ENCODE results near the gene EPS15. TPM values are rescaled to one million over a fixed set of nuclear protein-coding genes. Genes with fewer than 3 reads are reported as not detected.

The EPS15 gene
- total RNA-seq, 1 donor from 2014 or later, result 120 TPM

DNA sequence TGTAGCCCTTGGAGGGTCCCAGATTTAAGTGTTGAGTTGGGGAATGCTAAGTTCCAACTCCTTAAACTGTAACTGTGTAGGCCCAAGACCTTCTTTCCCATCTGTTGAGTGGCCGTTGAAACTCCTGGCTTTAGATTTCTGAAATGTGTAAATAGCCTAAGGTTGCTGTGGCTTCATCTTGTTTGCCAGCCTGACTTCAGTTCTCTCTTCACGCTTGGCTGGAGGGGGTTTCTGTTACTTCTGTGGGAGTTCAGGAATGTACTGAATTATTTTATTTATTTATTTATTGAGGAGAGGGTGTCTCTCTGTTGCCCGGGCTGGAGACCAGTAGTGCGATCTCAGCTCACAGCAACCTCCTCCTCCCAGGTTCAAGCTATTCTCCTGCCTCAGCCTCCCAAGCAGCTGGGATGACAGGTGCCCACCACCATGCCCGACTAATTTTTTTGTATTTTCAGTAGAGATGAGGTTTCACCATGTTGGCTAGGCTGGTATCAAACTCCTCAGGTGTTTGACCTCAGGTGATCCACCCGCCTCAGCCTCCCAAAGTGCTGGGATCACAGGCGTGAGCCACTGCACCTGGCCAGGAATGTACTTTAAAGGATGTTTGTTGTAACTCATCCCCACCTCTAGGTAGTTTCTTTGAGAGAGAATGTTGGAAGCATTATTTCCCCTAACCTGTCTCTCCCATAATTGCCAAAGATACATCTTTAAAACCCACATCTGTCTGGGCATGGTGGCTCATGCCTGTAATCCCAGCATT, 194.6 kb downstream of the EPS15 start:
- no peak for DNase-seq (ENCODE audit: low spot score)
- Mint-ChIP-seq H3K4me1 (ENCODE audit: unreplicated experiment) (no peaks in the 10 kb centered on the region), H3K36me3 (ENCODE audit: low read depth, unreplicated experiment) (no peaks in the 10 kb centered on the region), H3K27ac (ENCODE audit: unreplicated experiment) (no peak overlapping the region), H3K9me3 (ENCODE audit: unreplicated experiment) (no peaks in the 10 kb centered on the region), H3K4me3 (ENCODE audit: unreplicated experiment) (no peak overlapping the region), H3K27me3 (ENCODE audit: unreplicated experiment) (peaks cover 4% of the 10 kb centered on the region)
- TF ChIP-seq, protein P1, sequence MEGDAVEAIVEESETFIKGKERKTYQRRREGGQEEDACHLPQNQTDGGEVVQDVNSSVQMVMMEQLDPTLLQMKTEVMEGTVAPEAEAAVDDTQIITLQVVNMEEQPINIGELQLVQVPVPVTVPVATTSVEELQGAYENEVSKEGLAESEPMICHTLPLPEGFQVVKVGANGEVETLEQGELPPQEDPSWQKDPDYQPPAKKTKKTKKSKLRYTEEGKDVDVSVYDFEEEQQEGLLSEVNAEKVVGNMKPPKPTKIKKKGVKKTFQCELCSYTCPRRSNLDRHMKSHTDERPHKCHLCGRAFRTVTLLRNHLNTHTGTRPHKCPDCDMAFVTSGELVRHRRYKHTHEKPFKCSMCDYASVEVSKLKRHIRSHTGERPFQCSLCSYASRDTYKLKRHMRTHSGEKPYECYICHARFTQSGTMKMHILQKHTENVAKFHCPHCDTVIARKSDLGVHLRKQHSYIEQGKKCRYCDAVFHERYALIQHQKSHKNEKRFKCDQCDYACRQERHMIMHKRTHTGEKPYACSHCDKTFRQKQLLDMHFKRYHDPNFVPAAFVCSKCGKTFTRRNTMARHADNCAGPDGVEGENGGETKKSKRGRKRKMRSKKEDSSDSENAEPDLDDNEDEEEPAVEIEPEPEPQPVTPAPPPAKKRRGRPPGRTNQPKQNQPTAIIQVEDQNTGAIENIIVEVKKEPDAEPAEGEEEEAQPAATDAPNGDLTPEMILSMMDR (IDR thresholded peaks at IDR 0.05; ENCODE audit: unreplicated experiment), result no peak

DNA sequence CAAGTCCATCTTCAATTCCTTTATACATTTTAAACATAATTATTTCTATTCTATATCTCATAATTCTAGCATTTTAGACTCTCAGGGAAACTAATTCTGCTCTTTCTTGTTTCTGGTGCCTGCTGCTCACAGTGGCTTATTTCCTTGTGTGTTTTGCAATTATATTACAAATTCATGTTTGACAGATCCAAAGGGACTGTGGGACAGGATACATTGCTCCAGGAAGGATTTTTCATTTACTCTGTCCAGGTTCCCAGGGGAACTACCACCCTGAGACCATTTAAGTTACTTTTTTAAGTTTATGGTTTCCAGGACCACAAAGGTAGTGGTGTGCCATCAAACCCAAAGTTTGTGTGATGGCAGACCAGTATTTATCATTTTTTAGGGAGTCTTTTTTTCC, 195.3 kb downstream of the EPS15 start:
- Mint-ChIP-seq H3K36me3 (ENCODE audit: low read depth, unreplicated experiment) (no peaks in the 10 kb centered on the region), H3K4me3 (ENCODE audit: unreplicated experiment) (no peak overlapping the region), H3K27ac (ENCODE audit: unreplicated experiment) (no peak overlapping the region), H3K27me3 (ENCODE audit: unreplicated experiment) (peaks cover 3% of the 10 kb centered on the region), H3K9me3 (ENCODE audit: unreplicated experiment) (no peaks in the 10 kb centered on the region), H3K4me1 (ENCODE audit: unreplicated experiment) (peaks cover 4% of the 10 kb centered on the region)
- DNase-seq (ENCODE audit: low spot score), result no peak
- TF ChIP-seq, protein P1 (IDR thresholded peaks at IDR 0.05; ENCODE audit: unreplicated experiment), result no peak

DNA sequence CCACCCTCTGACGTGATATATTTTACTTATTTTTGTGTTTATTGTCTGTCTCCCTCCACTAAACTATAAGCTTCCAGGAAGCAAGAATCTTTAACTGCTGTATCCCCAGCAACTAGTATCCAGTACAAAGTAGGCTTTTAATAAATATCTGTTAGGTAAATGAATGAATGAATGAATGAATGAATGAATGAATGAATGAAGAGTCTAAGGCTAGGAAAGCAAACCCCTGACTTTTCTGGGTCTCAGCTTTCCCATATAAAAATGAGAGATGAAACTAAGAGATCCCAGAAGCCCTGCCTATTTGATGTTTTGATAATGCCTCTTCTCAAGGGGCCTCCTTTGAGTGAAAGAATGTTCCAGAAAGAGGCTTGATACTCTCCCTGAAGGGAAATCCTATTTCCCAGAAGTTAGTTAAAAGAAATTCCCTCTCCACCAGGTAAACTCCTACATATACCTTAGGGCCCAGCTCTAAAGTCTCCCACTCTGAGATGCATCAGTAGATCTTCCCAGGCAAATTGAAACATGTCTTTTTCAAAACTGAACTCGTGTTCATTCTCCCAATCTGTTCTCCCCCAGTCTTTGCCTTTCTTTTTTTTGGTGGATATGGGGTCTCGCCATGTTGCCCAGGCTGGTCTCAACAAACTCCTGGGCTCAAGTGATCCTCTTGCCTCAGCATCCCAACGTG, 196.5 kb downstream of the EPS15 start:
- DNase-seq (ENCODE audit: low spot score), result no peak
- Mint-ChIP-seq H3K36me3 (ENCODE audit: low read depth, unreplicated experiment) (no peaks in the 10 kb centered on the region), H3K27ac (ENCODE audit: unreplicated experiment) (no peak overlapping the region), H3K4me1 (ENCODE audit: unreplicated experiment) (peaks cover 4% of the 10 kb centered on the region), H3K27me3 (ENCODE audit: unreplicated experiment) (peaks cover 3% of the 10 kb centered on the region), H3K9me3 (ENCODE audit: unreplicated experiment) (no peaks in the 10 kb centered on the region), H3K4me3 (ENCODE audit: unreplicated experiment) (no peak overlapping the region)
- TF ChIP-seq, protein P1 (IDR thresholded peaks at IDR 0.05; ENCODE audit: unreplicated experiment), result no peak

DNA sequence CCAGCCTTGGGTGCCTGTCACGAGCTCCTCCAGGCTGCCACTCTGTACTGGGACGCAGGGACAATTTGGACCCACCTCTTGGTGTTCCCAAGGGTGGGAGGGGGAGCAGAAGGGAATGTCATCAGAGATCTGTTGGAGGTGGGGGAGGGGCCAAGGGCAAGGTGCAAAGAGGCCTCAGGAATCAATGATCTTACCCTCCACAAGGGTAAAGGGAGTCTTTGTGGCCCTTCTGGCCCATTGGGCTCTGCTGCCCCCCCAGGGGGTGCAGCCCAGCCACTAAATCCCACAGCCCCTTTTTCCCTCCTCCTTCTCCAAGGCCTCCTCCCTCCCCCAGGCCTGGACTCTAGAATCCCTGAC, 197.2 kb downstream of the EPS15 start:
- Mint-ChIP-seq H3K27ac (ENCODE audit: unreplicated experiment) (no peak overlapping the region), H3K36me3 (ENCODE audit: low read depth, unreplicated experiment) (no peaks in the 10 kb centered on the region), H3K27me3 (ENCODE audit: unreplicated experiment) (peaks cover 3% of the 10 kb centered on the region), H3K4me3 (ENCODE audit: unreplicated experiment) (no peak overlapping the region), H3K9me3 (ENCODE audit: unreplicated experiment) (no peaks in the 10 kb centered on the region), H3K4me1 (ENCODE audit: unreplicated experiment) (peaks cover 4% of the 10 kb centered on the region)
- no peak for DNase-seq (ENCODE audit: low spot score)
- TF ChIP-seq, protein P1 (IDR thresholded peaks at IDR 0.05; ENCODE audit: unreplicated experiment), result no peak

Measured in endothelial cell (in vitro differentiated cells).